ENCODE measurements around the gene NELL2. TPM values are rescaled to one million over a fixed set of nuclear protein-coding genes. Genes with fewer than 3 reads are reported as not detected.

The NELL2 gene
- total RNA-seq, 1 experiment from 2014 or later = 0.80 TPM

- H3K27me3 ChIP-seq (ENCODE audit: low read length) = peaks cover 5% of the 10 kb centered on the region
- intact Hi-C loops (cut with micrococcal nuclease) = no loop called here
- H3K9me2 ChIP-seq (replicated peaks; ENCODE audit: low read length) = no peaks in the 10 kb centered on the region
- no peak overlapping the region for H2AFZ ChIP-seq (ENCODE audit: low read length)
- no peaks in the 10 kb centered on the region for H4K20me1 ChIP-seq (ENCODE audit: low read length)
- no peaks in the 10 kb centered on the region for H3K4me1 ChIP-seq (ENCODE audit: insufficient read depth, low read length)
- H3K9me3 ChIP-seq (ENCODE audit: low read length) = no peaks in the 10 kb centered on the region
- ChIA-PET CTCF (no interaction called here), POLR2A (ENCODE audit: unreplicated experiment) (no interaction called here)
- no peaks in the 10 kb centered on the region for H3F3A ChIP-seq (ENCODE audit: low read length, unreplicated experiment)
- H3K36me3 ChIP-seq (ENCODE audit: low read depth, low read length) = no peaks in the 10 kb centered on the region
- no peak for ATAC-seq
- no peak overlapping the region for H3K4me3 ChIP-seq (ENCODE audit: low read length)
- H3K79me2 ChIP-seq (ENCODE audit: low read length) = no peaks in the 10 kb centered on the region
- no peak for DNase-seq
- no peak overlapping the region for H3K27ac ChIP-seq (ENCODE audit: low read length)
- TF ChIP-seq CTCF (conservative IDR thresholded peaks at IDR 0.05; ENCODE audit: low read depth, low read length) = no peak
- no peak for TF ChIP-seq EZH2 (IDR thresholded peaks at IDR 0.05; ENCODE audit: low read length, unreplicated experiment)
- TF ChIP-seq EZH2phosphoT487 (IDR thresholded peaks at IDR 0.05; ENCODE audit: borderline replicate concordance, low read length) = no peak
- no TSS peak for BruUV-seq (replicated peaks)
- no peak overlapping the region for H3K9ac ChIP-seq (ENCODE audit: low read length)
- H3K4me2 ChIP-seq (ENCODE audit: low read length) = no peak overlapping the region
Observed at GRCh38 chr12:44592626-44593025, 283.5 kb downstream of the NELL2 start.

GRCh38 chr12:44589697-44590096 is 286.4 kb downstream of the NELL2 start:
- ChIA-PET POLR2A (ENCODE audit: unreplicated experiment) (no interaction called here), CTCF (no interaction called here)
- Histone ChIP-seq H3K9me2 (replicated peaks; ENCODE audit: low read length) (no peaks in the 10 kb centered on the region), H3K27ac (ENCODE audit: low read length) (no peak overlapping the region), H3F3A (ENCODE audit: low read length, unreplicated experiment) (no peaks in the 10 kb centered on the region), H4K20me1 (ENCODE audit: low read length) (no peaks in the 10 kb centered on the region), H2AFZ (ENCODE audit: low read length) (no peak overlapping the region), H3K36me3 (ENCODE audit: low read depth, low read length) (no peaks in the 10 kb centered on the region), H3K9ac (ENCODE audit: low read length) (no peak overlapping the region), H3K4me2 (ENCODE audit: low read length) (no peak overlapping the region), H3K4me3 (ENCODE audit: low read length) (no peak overlapping the region), H3K79me2 (ENCODE audit: low read length) (no peaks in the 10 kb centered on the region), H3K27me3 (ENCODE audit: low read length) (peaks cover 2% of the 10 kb centered on the region; the same call in 1 of the 2 replicates), H3K4me1 (ENCODE audit: insufficient read depth, low read length) (no peaks in the 10 kb centered on the region), H3K9me3 (ENCODE audit: low read length) (no peaks in the 10 kb centered on the region)
- no TSS peak for BruUV-seq (replicated peaks)
- ATAC-seq (peak; percentile 38; the same call in 1 of the 2 replicates), DNase-seq (peak; percentile 55)
- TF ChIP-seq EZH2 (IDR thresholded peaks at IDR 0.05; ENCODE audit: low read length, unreplicated experiment) (no peak), CTCF (conservative IDR thresholded peaks at IDR 0.05; ENCODE audit: low read depth, low read length) (no peak), EZH2phosphoT487 (IDR thresholded peaks at IDR 0.05; ENCODE audit: borderline replicate concordance, low read length) (no peak)
- intact Hi-C loops (cut with micrococcal nuclease) = no loop called here

GRCh38 chr12:44588651-44589050 is 287.5 kb downstream of the NELL2 start:
- H3K9me2 ChIP-seq (replicated peaks; ENCODE audit: low read length) = no peaks in the 10 kb centered on the region
- ChIA-PET CTCF (no interaction called here), POLR2A (ENCODE audit: unreplicated experiment) (no interaction called here)
- H3K9me3 ChIP-seq (ENCODE audit: low read length) = no peaks in the 10 kb centered on the region
- ATAC-seq (no peak), DNase-seq (no peak)
- H3K9ac ChIP-seq (ENCODE audit: low read length) = no peak overlapping the region
- BruUV-seq (replicated peaks) = no TSS peak
- no peak overlapping the region for H3K27ac ChIP-seq (ENCODE audit: low read length)
- no peaks in the 10 kb centered on the region for H3K36me3 ChIP-seq (ENCODE audit: low read depth, low read length)
- intact Hi-C loops (cut with micrococcal nuclease) = no loop called here
- no peaks in the 10 kb centered on the region for H3K4me1 ChIP-seq (ENCODE audit: insufficient read depth, low read length)
- H2AFZ ChIP-seq (ENCODE audit: low read length) = no peak overlapping the region
- no peaks in the 10 kb centered on the region for H3K79me2 ChIP-seq (ENCODE audit: low read length)
- H3F3A ChIP-seq (ENCODE audit: low read length, unreplicated experiment) = no peaks in the 10 kb centered on the region
- H3K27me3 ChIP-seq (ENCODE audit: low read length) = no peaks in the 10 kb centered on the region
- H3K4me3 ChIP-seq (ENCODE audit: low read length) = no peak overlapping the region
- TF ChIP-seq EZH2 (IDR thresholded peaks at IDR 0.05; ENCODE audit: low read length, unreplicated experiment) = no peak
- no peak for TF ChIP-seq CTCF (conservative IDR thresholded peaks at IDR 0.05; ENCODE audit: low read depth, low read length)
- TF ChIP-seq EZH2phosphoT487 (IDR thresholded peaks at IDR 0.05; ENCODE audit: borderline replicate concordance, low read length) = no peak
- H4K20me1 ChIP-seq (ENCODE audit: low read length) = no peaks in the 10 kb centered on the region
- no peak overlapping the region for H3K4me2 ChIP-seq (ENCODE audit: low read length)
